GM10248 (cell line): ENCODE data around the gene CYB561D2.

Experiments
- CTCF ChIA-PET: fragments of 300-600 bp; sonication (Branson Sonifier 250); formaldehyde crosslinking; extraction: SDS; loops from one replicate; lab custom pipeline; 2021; ENCODE audit warnings: antibody characterized with exemption; lab: Yijun Ruan, JAX
- POLR2A ChIA-PET: fragments of 350-650 bp; sonication (Branson Sonifier 250); formaldehyde crosslinking; extraction: SDS; loops from one replicate; lab custom pipeline; 2020; ENCODE audit warnings: antibody characterized with exemption; lab: Yijun Ruan, JAX
- DNase-seq: peaks from one replicate; pipeline ENCODE4 v3.0.0; 2012; ENCODE audit errors: extremely low spot score
- TF ChIP-seq, protein P1 (sequence below): IDR thresholded peaks from 2 replicates; pipeline ENCODE4 v1.5.1; 2012; ENCODE audit warnings: mild to moderate bottlenecking, low read depth; ENCODE audit errors: extremely low read depth, missing control alignments, control extremely low read depth

Gene CYB561D2

DNA sequence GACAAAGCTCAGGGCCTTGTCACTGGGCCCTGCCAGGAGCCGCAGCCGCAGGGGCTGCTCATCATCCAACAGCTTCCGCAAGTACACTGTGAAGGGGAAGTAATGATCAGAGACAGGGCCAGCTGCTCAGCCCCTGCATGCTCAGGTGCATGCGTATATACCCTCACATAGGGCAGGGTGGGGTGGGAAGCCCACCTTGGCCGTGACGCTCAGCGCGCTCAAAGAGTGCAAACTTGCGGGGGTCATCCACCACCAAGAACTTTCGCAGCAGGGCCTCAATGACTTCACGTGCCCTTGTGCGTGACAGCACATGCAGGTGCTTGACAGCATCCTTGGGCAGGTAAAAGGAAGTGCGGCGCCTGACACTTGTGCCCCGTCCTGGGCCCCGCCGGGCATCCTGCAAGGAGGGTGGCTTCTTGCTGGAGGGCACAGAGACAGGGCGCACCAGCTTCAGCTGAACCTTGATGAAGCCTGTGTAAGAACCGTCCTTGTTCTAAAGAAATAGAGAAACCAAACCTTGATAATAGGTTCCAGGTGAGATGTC is 19.2 kb upstream of the CYB561D2 start:
- DNase-seq, result no peak
- ChIA-PET POLR2A (interaction anchor here (0.6 kb wide), 1 partner anchor 937 kb away, joined by 5 read pairs; no protein-coding TSS in a partner anchor), CTCF (interaction anchor here (1.3 to 1.5 kb wide), 2 partner anchors 16 to 71 kb away, joined by 4 read pairs; no protein-coding TSS in a partner anchor)
- TF ChIP-seq, protein P1, sequence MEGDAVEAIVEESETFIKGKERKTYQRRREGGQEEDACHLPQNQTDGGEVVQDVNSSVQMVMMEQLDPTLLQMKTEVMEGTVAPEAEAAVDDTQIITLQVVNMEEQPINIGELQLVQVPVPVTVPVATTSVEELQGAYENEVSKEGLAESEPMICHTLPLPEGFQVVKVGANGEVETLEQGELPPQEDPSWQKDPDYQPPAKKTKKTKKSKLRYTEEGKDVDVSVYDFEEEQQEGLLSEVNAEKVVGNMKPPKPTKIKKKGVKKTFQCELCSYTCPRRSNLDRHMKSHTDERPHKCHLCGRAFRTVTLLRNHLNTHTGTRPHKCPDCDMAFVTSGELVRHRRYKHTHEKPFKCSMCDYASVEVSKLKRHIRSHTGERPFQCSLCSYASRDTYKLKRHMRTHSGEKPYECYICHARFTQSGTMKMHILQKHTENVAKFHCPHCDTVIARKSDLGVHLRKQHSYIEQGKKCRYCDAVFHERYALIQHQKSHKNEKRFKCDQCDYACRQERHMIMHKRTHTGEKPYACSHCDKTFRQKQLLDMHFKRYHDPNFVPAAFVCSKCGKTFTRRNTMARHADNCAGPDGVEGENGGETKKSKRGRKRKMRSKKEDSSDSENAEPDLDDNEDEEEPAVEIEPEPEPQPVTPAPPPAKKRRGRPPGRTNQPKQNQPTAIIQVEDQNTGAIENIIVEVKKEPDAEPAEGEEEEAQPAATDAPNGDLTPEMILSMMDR, result no peak

DNA sequence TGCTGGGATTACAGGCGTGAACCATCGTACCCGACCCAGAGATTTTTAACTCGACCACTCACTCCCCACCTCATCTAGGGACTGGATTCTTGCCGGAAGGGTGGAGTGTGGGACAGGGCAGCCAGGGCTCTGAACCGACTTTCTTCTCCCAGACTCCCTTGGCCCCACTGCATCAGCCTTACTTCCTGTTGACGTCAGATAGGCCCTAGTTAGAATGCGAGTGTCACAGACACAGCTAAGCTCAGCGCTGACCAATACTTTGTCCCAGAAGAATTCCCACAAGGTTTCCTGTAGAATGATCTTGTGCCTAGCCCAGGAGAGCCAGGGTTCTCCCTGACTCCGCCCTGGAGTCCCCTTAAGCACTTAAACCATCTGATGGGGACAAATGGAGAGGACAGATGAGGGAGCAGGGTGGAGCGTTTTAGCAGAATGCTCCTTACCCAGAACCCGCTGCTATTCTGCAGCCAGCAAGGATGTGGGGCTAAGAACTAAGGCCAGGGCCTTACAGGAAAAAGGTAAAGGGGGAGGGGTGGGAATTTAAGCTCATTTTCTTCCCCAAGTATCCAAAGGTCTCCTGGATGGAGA is 16.8 kb upstream of the CYB561D2 start:
- DNase-seq, result no peak
- CTCF ChIA-PET, result interaction anchor here (1.0 to 2.3 kb wide), 4 partner anchors 9 to 87 kb away, joined by 3 to 12 read pairs (median 5); no protein-coding TSS in a partner anchor
- POLR2A ChIA-PET, result no interaction called here
- TF ChIP-seq, protein P1, result no peak

DNA sequence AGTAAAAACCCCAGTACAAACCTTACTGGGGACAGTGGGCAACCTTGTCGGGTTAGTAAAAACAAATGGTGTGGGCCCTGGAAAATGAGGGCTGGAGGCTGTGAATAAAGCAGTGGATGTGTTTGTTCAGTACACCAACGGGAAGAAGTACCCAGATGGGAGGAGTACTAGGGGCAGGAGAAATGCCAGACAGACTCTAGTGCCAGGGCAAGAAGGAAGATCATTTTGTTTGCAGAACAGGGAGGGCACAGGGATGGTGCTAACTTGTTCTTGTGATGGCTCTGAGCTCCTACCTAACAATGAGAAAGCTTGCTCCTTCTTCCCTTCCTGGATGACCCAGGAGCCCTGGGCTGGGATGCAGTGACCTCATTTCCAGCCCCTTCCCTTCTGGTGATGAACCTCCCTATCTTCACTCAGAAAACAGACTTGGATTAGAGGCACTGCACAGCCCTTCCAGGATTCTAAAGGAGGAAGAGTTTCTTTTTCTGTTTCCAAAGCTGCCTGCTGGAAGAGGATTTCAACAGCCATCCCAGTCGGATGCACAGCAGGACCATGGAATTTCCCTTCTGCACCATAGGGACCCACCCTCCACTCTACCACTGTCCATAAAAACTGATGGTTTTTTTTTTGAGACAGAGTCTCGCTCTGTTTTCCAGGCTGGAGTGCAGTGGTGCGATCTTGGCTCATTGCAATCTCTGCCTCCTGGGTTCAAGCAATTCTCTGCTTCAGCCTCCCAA is 16.2 kb upstream of the CYB561D2 start:
- TF ChIP-seq, protein P1, result no peak
- DNase-seq, result no peak
- POLR2A ChIA-PET, result no interaction called here
- CTCF ChIA-PET, result interaction anchor here (1.0 to 2.3 kb wide), 4 partner anchors 10 to 88 kb away, joined by 3 to 12 read pairs (median 5); no protein-coding TSS in a partner anchor

DNA sequence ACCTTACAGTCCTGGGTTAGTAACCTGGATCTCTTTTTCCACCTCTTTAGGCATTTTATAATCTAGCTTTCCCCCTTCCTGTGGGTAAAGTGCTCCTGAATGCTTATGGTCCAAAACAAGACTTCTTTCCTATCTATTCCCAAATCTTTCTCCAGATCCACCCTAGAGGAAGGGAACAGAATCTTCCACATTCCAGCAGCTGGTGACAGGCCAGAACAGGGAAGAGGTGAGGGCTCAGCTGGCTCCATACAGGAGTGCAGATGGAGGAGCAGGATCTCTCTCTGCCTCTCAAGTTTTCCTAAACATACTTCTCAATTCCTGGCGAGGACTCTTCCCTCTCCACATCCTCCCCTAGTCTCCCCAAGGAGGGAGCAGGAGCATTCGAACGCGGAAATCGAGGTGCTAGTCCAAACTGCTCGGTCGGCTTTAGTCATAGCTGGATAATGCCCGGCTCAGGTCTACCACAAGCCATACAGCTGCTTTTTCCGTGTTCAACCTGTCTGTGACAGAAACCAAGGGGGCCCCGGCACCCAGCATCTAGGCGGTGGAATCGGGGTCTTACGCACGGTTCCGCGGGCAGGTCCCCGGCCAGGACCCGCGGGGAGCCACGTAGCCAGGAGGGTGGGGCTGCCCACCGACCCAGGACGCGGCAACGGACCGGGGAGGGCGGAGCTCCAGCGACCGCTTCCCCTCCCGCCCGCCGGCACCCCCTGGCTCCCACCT is 14.0 kb upstream of the CYB561D2 start:
- CTCF ChIA-PET, result interaction anchor here (0.9 to 6.6 kb wide), 17 partner anchors 9 to 1098 kb away, joined by 3 to 55 read pairs (median 4); partner anchors contain the start of genes CYB561D2, HYAL2, HYAL3 and NAA80
- POLR2A ChIA-PET, result interaction anchor here (0.6 to 2.8 kb wide), 7 partner anchors 8 to 45 kb away, joined by 3 to 30 read pairs (median 4); partner anchors contain the start of genes CYB561D2, HYAL3, NAA80 and NPRL2
- DNase-seq, result no peak
- TF ChIP-seq, protein P1, result no peak

DNA sequence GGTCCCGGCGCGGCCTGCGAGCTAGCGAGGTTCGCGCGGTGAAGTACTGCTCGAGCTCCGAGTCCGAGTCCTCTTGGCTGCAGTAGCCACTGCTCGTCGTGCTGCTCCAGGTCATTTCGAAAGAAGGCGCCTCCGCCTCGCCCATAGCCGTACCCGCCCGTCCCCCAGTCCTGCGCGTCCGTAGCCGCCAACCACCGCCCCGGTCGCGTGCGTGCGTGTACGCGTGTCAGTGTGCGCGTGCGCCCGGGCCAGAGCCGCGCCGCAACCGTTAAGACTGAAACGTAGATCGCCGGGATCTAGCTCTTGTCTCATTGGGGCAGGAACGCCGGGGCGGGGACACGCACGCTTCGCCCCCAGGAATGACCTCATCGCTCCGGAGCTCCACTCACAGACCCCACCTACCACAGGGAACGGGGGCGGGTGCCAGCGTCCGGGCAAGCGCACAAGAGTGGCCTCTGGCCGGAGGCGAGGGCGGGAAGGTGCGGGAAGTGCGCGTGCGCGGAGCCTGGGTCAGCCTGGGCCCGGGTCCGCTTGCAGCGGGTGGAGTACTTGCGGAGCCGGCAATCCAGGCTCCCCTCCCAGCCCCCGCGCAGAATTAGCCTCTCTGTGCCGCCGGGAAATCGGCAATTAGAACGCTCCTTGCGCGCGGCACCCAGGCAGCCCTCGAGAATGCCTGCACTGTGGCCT is 13.3 kb upstream of the CYB561D2 start:
- DNase-seq, result peak; percentile 99
- ChIA-PET POLR2A (interaction anchor here (0.6 to 2.8 kb wide), 8 partner anchors 9 to 212 kb away, joined by 3 to 30 read pairs (median 4); partner anchors contain the start of genes CYB561D2, HYAL3, NAA80 and NPRL2), CTCF (interaction anchor here (0.9 to 6.6 kb wide), 13 partner anchors 10 to 1098 kb away, joined by 3 to 55 read pairs (median 5); partner anchors contain the start of genes CYB561D2, HYAL2, HYAL3 and NAA80)
- TF ChIP-seq, protein P1, result no peak
